ENCODE data around the gene EIF2S1. TPM values are rescaled to one million over a fixed set of nuclear protein-coding genes. Genes with fewer than 3 reads are reported as not detected.

EIF2S1 gene
- total RNA-seq, result 100 to 1,000 TPM in 3 of 4 donors, 10 to 100 TPM in 1; 73.2 to 178 (median 114) TPM

GRCh38 chr14:67359775-67360469 lies at the start of gene EIF2S1, which contains the start of gene ATP6V1D:
Gene EIF2S1 (plus strand): TSS chr14:67360328. CDS start chr14:67364768, 4,440 bp downstream.
Gene ATP6V1D (minus strand): TSS chr14:67359804. CDS start chr14:67359698, 106 bp downstream.
- peak; percentile 99 for DNase-seq (ENCODE audit: extremely low spot score)
- Histone ChIP-seq H3K4me1 (peaks cover 56 to 78% (median 69%) of the 10 kb centered on the region in 4 donors), H3K27ac (replicated peaks in 1 of 4) (peak within 1 kb of the TSS; percentile 82 to 93 (median 90)), H3K36me3 (peaks cover 0 to 16% (median 6%) of the 10 kb centered on the region in 4 donors), H3K4me3 (peak within 1 kb of the TSS; percentile 64 to 81 (median 72)), H3K27me3 (no peaks in the 10 kb centered on the region), H3K9me3 (no peaks in the 10 kb centered on the region)
- TF ChIP-seq POLR2AphosphoS5 (IDR thresholded peaks at IDR 0.05), result peak; percentile 90 to 95
- peak; percentile 87 to 96 (median 96) for TF ChIP-seq CTCF (IDR thresholded peaks at IDR 0.05)
- peak; percentile 76 for TF ChIP-seq POLR2A (IDR thresholded peaks at IDR 0.05; ENCODE audit: low read depth)
- TF ChIP-seq EP300 (IDR thresholded peaks at IDR 0.05), result no peak
- WGBS, result under 1% methylated on average over 34 of the region's 47 CpGs
- intact Hi-C loops (cut with DNase I), result no loop called here

GRCh38 chr14:67311868-67312267 lies 48.3 kb upstream of the EIF2S1 start:
- 97% methylated on average over 2 of the region's 2 CpGs for WGBS
- peaks cover 4 to 47% (median 23%) of the 10 kb centered on the region in 4 donors for H3K36me3 ChIP-seq

GRCh38 chr14:67313153-67313552 lies 47.0 kb upstream of the EIF2S1 start:
- intact Hi-C loops (cut with DNase I), result no loop called here
- Histone ChIP-seq H3K9me3 (no peaks in the 10 kb centered on the region), H3K36me3 (peaks cover 8 to 58% (median 24%) of the 10 kb centered on the region in 4 donors), H3K27ac (replicated peaks in 1 of 4) (no peak overlapping the region), H3K4me3 (no peak overlapping the region), H3K27me3 (no peaks in the 10 kb centered on the region), H3K4me1 (no peaks in the 10 kb centered on the region)
- TF ChIP-seq POLR2AphosphoS5 (IDR thresholded peaks at IDR 0.05), result no peak
- TF ChIP-seq CTCF (IDR thresholded peaks at IDR 0.05), result no peak
- no peak for TF ChIP-seq POLR2A (IDR thresholded peaks at IDR 0.05; ENCODE audit: low read depth)
- no peak for TF ChIP-seq EP300 (IDR thresholded peaks at IDR 0.05)
- DNase-seq (ENCODE audit: extremely low spot score), result no peak
- WGBS, result 90% methylated on average over 1 of the region's 1 CpG

More at GRCh38 chr14:67311868-67312267, 48.3 kb upstream of the EIF2S1 start:
- H3K4me3 ChIP-seq, result no peak overlapping the region
- no peaks in the 10 kb centered on the region for H3K27me3 ChIP-seq
- no peak for DNase-seq (ENCODE audit: extremely low spot score)
- intact Hi-C loops (cut with DNase I), result no loop called here
- H3K4me1 ChIP-seq, result no peaks in the 10 kb centered on the region
- no peak overlapping the region for H3K27ac ChIP-seq (replicated peaks in 1 of 4)
- no peaks in the 10 kb centered on the region for H3K9me3 ChIP-seq
- TF ChIP-seq CTCF (IDR thresholded peaks at IDR 0.05), result no peak
- TF ChIP-seq POLR2A (IDR thresholded peaks at IDR 0.05; ENCODE audit: low read depth), result no peak
- no peak for TF ChIP-seq EP300 (IDR thresholded peaks at IDR 0.05)
- TF ChIP-seq POLR2AphosphoS5 (IDR thresholded peaks at IDR 0.05), result no peak

GRCh38 chr14:67317822-67318221 lies 42.3 kb upstream of the EIF2S1 start:
- 84% methylated on average over 1 of the region's 1 CpG for WGBS
- DNase-seq (ENCODE audit: extremely low spot score), result no peak
- Histone ChIP-seq H3K27me3 (no peaks in the 10 kb centered on the region), H3K36me3 (peaks cover 11 to 81% (median 37%) of the 10 kb centered on the region in 4 donors), H3K4me1 (no peaks in the 10 kb centered on the region), H3K27ac (replicated peaks in 1 of 4) (no peak overlapping the region), H3K4me3 (no peak overlapping the region), H3K9me3 (no peaks in the 10 kb centered on the region)
- TF ChIP-seq POLR2AphosphoS5 (IDR thresholded peaks at IDR 0.05), result no peak
- TF ChIP-seq CTCF (IDR thresholded peaks at IDR 0.05), result no peak
- TF ChIP-seq EP300 (IDR thresholded peaks at IDR 0.05), result no peak
- no peak for TF ChIP-seq POLR2A (IDR thresholded peaks at IDR 0.05; ENCODE audit: low read depth)
- intact Hi-C loops (cut with DNase I), result no loop called here

Measured in esophagus muscularis mucosa (tissue), 4 donors.